Motor neuron (in vitro differentiated cells): ENCODE results near the gene TRABD2B. TPM values are rescaled to one million over a fixed set of nuclear protein-coding genes. Genes with fewer than 3 reads are reported as not detected.

Source experiments
- ATAC-seq, 8 experiments: fragments of 200-7000 bp; cut with Tn5 transposase; replicated peaks in 6 of 8; 2 replicates each; pipeline ENCODE4 v1.8.0; 2021; ENCODE audit warnings: mild to moderate bottlenecking in 8 of 8, moderate library complexity in 8 of 8
- H3K27ac ChIP-seq, 2 donors: fragments of 250-450 bp; sonication (Bioruptor Pico); 2 replicates each; pipeline ENCODE4 v1.9.0; 2021; ENCODE audit warnings: antibody characterized with exemption in 2 of 2, mild to moderate bottlenecking in 2 of 2, moderate library complexity in 1 of 2
- H3K4me1 ChIP-seq, 2 donors: fragments of 250-450 bp; sonication (Bioruptor Pico); replicated peaks in 1 of 2; 2 replicates each; pipeline ENCODE4 v1.6.1; 2021; ENCODE audit warnings: antibody characterized with exemption in 2 of 2, mild to moderate bottlenecking in 2 of 2, moderate library complexity in 1 of 2
- H3K4me3 ChIP-seq, 5 donors: fragments of 250-450 bp; sonication (Bioruptor Pico); 2 replicates each; pipeline ENCODE4 v1.9.0; 2021; ENCODE audit warnings: antibody characterized with exemption in 5 of 5, mild to moderate bottlenecking in 5 of 5, moderate library complexity in 4 of 5
- WGBS, 10 experiments: fragments of 450-650 bp; shearing (Covaris generic); methylation state at CpG; one replicate each; pipeline ENCODE4 v1.0.0; 2022; 5-methylcytosine and 5-hydroxymethylcytosine counted together
- in situ Hi-C, 9 experiments: fragments of 400-800 bp; cut with MboI; loops; one replicate each; pipeline ENCODE4 v1.15.0; 2021; ENCODE audit warnings: low sequenced_read_pairs in 9 of 9, low pct_unique_long_range_greater_than_20kb in 2 of 9; ENCODE audit not compliant: unreplicated experiment in 9 of 9
- total RNA-seq, 8 experiments: library from RNA; unstranded; fragments of 300-600 nt; gene quantifications; 2 replicates each; pipeline versions ENCODE4 v1.2.3 to v1.2.4, GENCODE V29; 2022

TRABD2B gene
- total RNA-seq, 8 experiments from 2014 or later, result 0.11 to 1.1 (median 0.42) TPM

GRCh38 chr1:47810964-47811682 is 186.1 kb downstream of the TRABD2B start:
- Histone ChIP-seq H3K4me1 (peaks cover 18 to 45% of the 10 kb centered on the region in 2 donors), H3K4me3 (no peak overlapping the region), H3K27ac (no peak overlapping the region)
- ATAC-seq, result peak in 2 of 8 experiments; percentile 17 to 29
- WGBS, 10 experiments, result 0 to 92% (median 84%) methylated on average over 1 to 6 of the region's 9 CpGs; no CpG with 5 or more reads in 6 of the 10 experiments
- in situ Hi-C loops, result no loop called here

GRCh38 chr1:47809301-47810084 is 187.7 kb downstream of the TRABD2B start:
- Histone ChIP-seq H3K4me3 (no peak overlapping the region), H3K4me1 (peaks cover 15 to 33% of the 10 kb centered on the region in 2 donors), H3K27ac (no peak overlapping the region)
- in situ Hi-C loops, result no loop called here
- WGBS, 10 experiments, result 0 to 76% (median 52%) methylated on average over 1 to 8 of the region's 8 CpGs; no CpG with 5 or more reads in 2 of the 10 experiments
- peak; percentile 4 to 59 (median 31) for ATAC-seq

- in situ Hi-C loops, result no loop called here
Observed at GRCh38 chr1:47808612-47809011, 188.6 kb downstream of the TRABD2B start.

GRCh38 chr1:47805921-47806361 is 191.2 kb downstream of the TRABD2B start:
- peaks cover 13 to 36% of the 10 kb centered on the region in 2 donors for H3K4me1 ChIP-seq
- H3K4me3 ChIP-seq, result no peak overlapping the region
- H3K27ac ChIP-seq, result no peak overlapping the region
- WGBS, 10 experiments, result 0 to 100% (median 88%) methylated on average over 1 to 6 of the region's 6 CpGs; no CpG with 5 or more reads in 3 of the 10 experiments
- peak in 1 of 8 experiments; percentile 57 for ATAC-seq
- in situ Hi-C loops, result no loop called here

More at GRCh38 chr1:47808612-47809011, 188.6 kb downstream of the TRABD2B start:
- H3K4me1 ChIP-seq, result peaks cover 11 to 33% of the 10 kb centered on the region in 2 donors
- WGBS, 10 experiments, result 31 to 93% (median 79%) methylated on average over 1 to 2 of the region's 2 CpGs; no CpG with 5 or more reads in 3 of the 10 experiments
- H3K27ac ChIP-seq, result no peak overlapping the region
- ATAC-seq, result no peak
- no peak overlapping the region for H3K4me3 ChIP-seq

- peaks cover 13 to 36% of the 10 kb centered on the region in 2 donors for H3K4me1 ChIP-seq
- in situ Hi-C loops, result no loop called here
Observed at GRCh38 chr1:47805018-47805417, 192.2 kb downstream of the TRABD2B start.

GRCh38 chr1:47803815-47804501 is 193.2 kb downstream of the TRABD2B start:
- peaks cover 13 to 29% of the 10 kb centered on the region in 2 donors for H3K4me1 ChIP-seq
- H3K27ac ChIP-seq, result peak overlapping the region in 1 of 2 donors; percentile 40
- WGBS, 10 experiments, result 46 to 94% (median 69%) methylated on average over 4 to 10 of the region's 13 CpGs; no CpG with 5 or more reads in 5 of the 10 experiments
- ATAC-seq, result peak in 5 of 8 experiments; percentile 61 to 85 (median 82)
- in situ Hi-C loops, result no loop called here
- H3K4me3 ChIP-seq, result no peak overlapping the region

More at GRCh38 chr1:47805018-47805417, 192.2 kb downstream of the TRABD2B start:
- Histone ChIP-seq H3K4me3 (no peak overlapping the region), H3K27ac (no peak overlapping the region)
- ATAC-seq, result peak in 3 of 8 experiments; percentile 8 to 68 (median 38)

GRCh38 chr1:47797575-47797974 is 199.6 kb downstream of the TRABD2B start:
- 0 to 50% (median 44%) methylated on average over 1 to 2 of the region's 2 CpGs; no CpG with 5 or more reads in 5 of the 10 experiments for WGBS, 10 experiments
- peak; percentile 80 to 94 (median 91) for ATAC-seq
- Histone ChIP-seq H3K4me1 (peaks cover 27% of the 10 kb centered on the region in 2 donors), H3K27ac (peak overlapping the region in 1 of 2 donors; percentile 22), H3K4me3 (no peak overlapping the region)
- in situ Hi-C loops, result no loop called here

GRCh38 chr1:47796626-47797025 is 200.6 kb downstream of the TRABD2B start:
- Histone ChIP-seq H3K4me3 (no peak overlapping the region), H3K4me1 (peaks cover 19 to 25% of the 10 kb centered on the region in 2 donors), H3K27ac (no peak overlapping the region)
- peak in 1 of 8 experiments; percentile 6 for ATAC-seq
- 40 to 100% (median 82%) methylated on average over 1 to 6 of the region's 6 CpGs; no CpG with 5 or more reads in 2 of the 10 experiments for WGBS, 10 experiments
- in situ Hi-C loops, result no loop called here

GRCh38 chr1:47795102-47795501 is 202.1 kb downstream of the TRABD2B start:
- in situ Hi-C loops, result no loop called here
- 52 to 100% (median 92%) methylated on average over 1 to 2 of the region's 2 CpGs; no CpG with 5 or more reads in 6 of the 10 experiments for WGBS, 10 experiments
- ATAC-seq, result no peak
- Histone ChIP-seq H3K4me1 (peaks cover 19 to 25% of the 10 kb centered on the region in 2 donors), H3K4me3 (no peak overlapping the region), H3K27ac (no peak overlapping the region)

GRCh38 chr1:47794530-47794929 is 202.7 kb downstream of the TRABD2B start:
- Histone ChIP-seq H3K4me1 (peaks cover 19 to 25% of the 10 kb centered on the region in 2 donors), H3K4me3 (no peak overlapping the region), H3K27ac (no peak overlapping the region)
- WGBS, 10 experiments, result 60 to 100% (median 94%) methylated on average over 1 to 8 of the region's 9 CpGs; no CpG with 5 or more reads in 4 of the 10 experiments
- no peak for ATAC-seq
- in situ Hi-C loops, result no loop called here

- no peak overlapping the region for H3K4me3 ChIP-seq
- WGBS, 10 experiments, result 0 to 83% (median 73%) methylated on average over 1 to 5 of the region's 5 CpGs; no CpG with 5 or more reads in 7 of the 10 experiments
- ATAC-seq, result no peak
- H3K27ac ChIP-seq, result no peak overlapping the region
- in situ Hi-C loops, result no loop called here
- peaks cover 19 to 25% of the 10 kb centered on the region in 2 donors for H3K4me1 ChIP-seq
Observed at GRCh38 chr1:47794081-47794480, 203.1 kb downstream of the TRABD2B start.

- H3K4me1 ChIP-seq, result peaks cover 17 to 24% of the 10 kb centered on the region in 2 donors
- no peak overlapping the region for H3K27ac ChIP-seq
- no peak overlapping the region for H3K4me3 ChIP-seq
- ATAC-seq, result no peak
- in situ Hi-C loops, result no loop called here
Observed at GRCh38 chr1:47793563-47793962, 203.6 kb downstream of the TRABD2B start.
